Nephron progenitor cell (in vitro differentiated cells): ENCODE data around the gene CARD10.

Experiments
- DNase-seq: peaks from one replicate; pipeline ENCODE4 v3.0.0; 2021
- H3K27ac Mint-ChIP-seq: 2 replicates; pipeline ENCODE4 v1.8.0; 2021; ENCODE audit warnings: mild to moderate bottlenecking, moderate library complexity, mixed read lengths
- H3K27me3 Mint-ChIP-seq: 2 replicates; pipeline ENCODE4 v1.8.0; 2021; ENCODE audit warnings: mild to moderate bottlenecking, low read depth, mixed read lengths; ENCODE audit not compliant: poor library complexity
- H3K36me3 Mint-ChIP-seq: 2 replicates; pipeline ENCODE4 v1.8.0; 2021; ENCODE audit warnings: low read depth, mixed read lengths
- H3K4me1 Mint-ChIP-seq: 2 replicates; pipeline ENCODE4 v1.8.0; 2021; ENCODE audit warnings: mixed read lengths
- H3K4me3 Mint-ChIP-seq: 2 replicates; pipeline ENCODE4 v1.8.0; 2021; ENCODE audit warnings: mild to moderate bottlenecking, moderate library complexity, mixed read lengths
- H3K9me3 Mint-ChIP-seq: 2 replicates; pipeline ENCODE4 v1.8.0; 2021; ENCODE audit warnings: mild to moderate bottlenecking, moderate library complexity, mixed read lengths
- TF ChIP-seq, protein P1 (sequence below): fragments of 200-600 bp; sonication (generic); IDR thresholded peaks from 2 replicates; pipeline ENCODE4 v1.5.0; 2021; ENCODE audit warnings: antibody characterized with exemption

The CARD10 gene

GRCh38 chr22:37488337-37489135, 30.7 kb downstream of the CARD10 start:
- H3K4me1 Mint-ChIP-seq, result peaks cover 66% of the 10 kb centered on the region
- peaks cover 7% of the 10 kb centered on the region for H3K36me3 Mint-ChIP-seq

GRCh38 chr22:37487571-37487970, 31.6 kb downstream of the CARD10 start:
- Mint-ChIP-seq H3K27ac (no peak overlapping the region), H3K4me1 (peaks cover 67% of the 10 kb centered on the region), H3K9me3 (no peaks in the 10 kb centered on the region), H3K36me3 (peaks cover 6% of the 10 kb centered on the region), H3K27me3 (peaks cover 11% of the 10 kb centered on the region), H3K4me3 (no peak overlapping the region)
- DNase-seq, result no peak
- TF ChIP-seq, protein P1, sequence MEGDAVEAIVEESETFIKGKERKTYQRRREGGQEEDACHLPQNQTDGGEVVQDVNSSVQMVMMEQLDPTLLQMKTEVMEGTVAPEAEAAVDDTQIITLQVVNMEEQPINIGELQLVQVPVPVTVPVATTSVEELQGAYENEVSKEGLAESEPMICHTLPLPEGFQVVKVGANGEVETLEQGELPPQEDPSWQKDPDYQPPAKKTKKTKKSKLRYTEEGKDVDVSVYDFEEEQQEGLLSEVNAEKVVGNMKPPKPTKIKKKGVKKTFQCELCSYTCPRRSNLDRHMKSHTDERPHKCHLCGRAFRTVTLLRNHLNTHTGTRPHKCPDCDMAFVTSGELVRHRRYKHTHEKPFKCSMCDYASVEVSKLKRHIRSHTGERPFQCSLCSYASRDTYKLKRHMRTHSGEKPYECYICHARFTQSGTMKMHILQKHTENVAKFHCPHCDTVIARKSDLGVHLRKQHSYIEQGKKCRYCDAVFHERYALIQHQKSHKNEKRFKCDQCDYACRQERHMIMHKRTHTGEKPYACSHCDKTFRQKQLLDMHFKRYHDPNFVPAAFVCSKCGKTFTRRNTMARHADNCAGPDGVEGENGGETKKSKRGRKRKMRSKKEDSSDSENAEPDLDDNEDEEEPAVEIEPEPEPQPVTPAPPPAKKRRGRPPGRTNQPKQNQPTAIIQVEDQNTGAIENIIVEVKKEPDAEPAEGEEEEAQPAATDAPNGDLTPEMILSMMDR, result no peak

More at GRCh38 chr22:37488337-37489135, 30.7 kb downstream of the CARD10 start:
- H3K27me3 Mint-ChIP-seq, result peaks cover 8% of the 10 kb centered on the region
- H3K9me3 Mint-ChIP-seq, result no peaks in the 10 kb centered on the region
- DNase-seq, result no peak
- H3K27ac Mint-ChIP-seq, result no peak overlapping the region
- no peak overlapping the region for H3K4me3 Mint-ChIP-seq
- TF ChIP-seq, protein P1, result no peak

GRCh38 chr22:37487129-37487528, 32.1 kb downstream of the CARD10 start:
- Mint-ChIP-seq H3K4me3 (peak overlapping the region; percentile 24), H3K36me3 (peaks cover 6% of the 10 kb centered on the region), H3K4me1 (peaks cover 72% of the 10 kb centered on the region), H3K27me3 (peaks cover 12% of the 10 kb centered on the region), H3K9me3 (no peaks in the 10 kb centered on the region), H3K27ac (no peak overlapping the region)
- TF ChIP-seq, protein P1, result no peak
- DNase-seq, result no peak

DNA sequence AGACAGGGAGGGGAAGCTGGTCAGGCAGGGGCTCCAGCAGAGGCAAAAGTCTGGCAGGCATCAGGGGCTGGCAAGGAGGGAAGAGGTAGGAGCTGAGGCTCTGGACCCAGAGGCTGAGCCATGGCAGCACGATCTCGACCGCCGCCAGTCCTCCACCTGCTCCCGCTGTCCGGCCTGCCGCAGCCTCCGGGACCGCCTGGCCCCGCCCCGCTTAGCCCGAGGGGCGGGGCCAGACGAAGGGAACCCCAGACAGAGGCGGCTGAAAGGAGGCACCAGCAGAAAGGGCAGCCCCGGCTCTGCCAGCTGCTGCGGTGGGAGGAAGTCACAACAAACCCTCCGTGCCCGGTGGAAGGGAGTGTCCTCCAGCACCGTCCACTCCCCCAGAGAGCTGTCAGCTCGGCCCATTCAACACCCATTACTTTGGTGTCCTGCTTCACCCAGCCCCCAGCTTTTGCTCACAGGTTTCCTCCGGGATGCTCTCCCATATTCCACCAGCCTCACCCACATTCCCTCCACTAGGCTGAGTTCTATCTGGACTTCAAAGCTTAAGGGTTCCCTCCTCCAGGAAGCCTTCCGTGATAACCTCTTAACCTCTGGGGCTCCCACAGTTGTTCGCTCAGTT, 32.9 kb downstream of the CARD10 start, which contains the start of gene MFNG:
Gene MFNG, minus strand, starts transcription at position 161 of the 622 bp plus-strand sequence. CDS start 207 bp downstream, outside the sequence.
- Mint-ChIP-seq H3K9me3 (no peaks in the 10 kb centered on the region), H3K27ac (peak within 1 kb of the TSS; percentile 64), H3K27me3 (peaks cover 12% of the 10 kb centered on the region), H3K4me3 (peak within 1 kb of the TSS; percentile 67), H3K4me1 (peaks cover 72% of the 10 kb centered on the region), H3K36me3 (peaks cover 6% of the 10 kb centered on the region)
- peak; percentile 74 for DNase-seq
- TF ChIP-seq, protein P1, result no peak

GRCh38 chr22:37485395-37486223, 33.6 kb downstream of the CARD10 start:
- Mint-ChIP-seq H3K27ac (no peak overlapping the region), H3K4me1 (peaks cover 74% of the 10 kb centered on the region), H3K4me3 (no peak overlapping the region), H3K9me3 (no peaks in the 10 kb centered on the region), H3K36me3 (peaks cover 5% of the 10 kb centered on the region), H3K27me3 (peaks cover 12% of the 10 kb centered on the region)
- no peak for DNase-seq
- TF ChIP-seq, protein P1, result no peak
